ENCODE data around the gene RRAGC.
A peak's percentile ranks its signal among the peaks of the same experiment; 100 is the strongest.

RRAGC gene

GRCh38 chr1:38859561-38860453 lies at the start of gene RRAGC:
Gene RRAGC, minus strand, starts transcription at chr1:38859772. Its CDS starts 126 bp downstream, at chr1:38859646.
- DNase-seq, result peak; percentile 99

- DNase-seq, result no peak
Measured at GRCh38 chr1:38908821-38909220, 49.2 kb upstream of the RRAGC start.

- DNase-seq, result no peak
Measured at GRCh38 chr1:38905985-38906384, 46.4 kb upstream of the RRAGC start.

GRCh38 chr1:38899560-38899959 lies 40.0 kb upstream of the RRAGC start:
- DNase-seq, result no peak

- no peak for DNase-seq
Measured at GRCh38 chr1:38898653-38899230, 39.2 kb upstream of the RRAGC start.

GRCh38 chr1:38896169-38896568 lies 36.6 kb upstream of the RRAGC start:
- no peak for DNase-seq

- DNase-seq, result no peak
Measured at GRCh38 chr1:38892976-38893375, 33.4 kb upstream of the RRAGC start.

GRCh38 chr1:38891753-38892152 lies 32.2 kb upstream of the RRAGC start:
- no peak for DNase-seq

- no peak for DNase-seq
Measured at GRCh38 chr1:38889589-38889988, 30.0 kb upstream of the RRAGC start.

- DNase-seq, result no peak
Measured at GRCh38 chr1:38888423-38889333, 29.1 kb upstream of the RRAGC start.

GRCh38 chr1:38885092-38885491 lies 25.5 kb upstream of the RRAGC start:
- no peak for DNase-seq

GRCh38 chr1:38881487-38881886 lies 21.9 kb upstream of the RRAGC start, which contains the start of gene GJA9:
Gene GJA9, minus strand, starts transcription at chr1:38881587. Its CDS starts 5,489 bp downstream, at chr1:38876098.
- no peak for DNase-seq

GRCh38 chr1:38875811-38876210 lies 16.2 kb upstream of the RRAGC start:
- DNase-seq, result no peak

GRCh38 chr1:38873027-38873969 lies 13.7 kb upstream of the RRAGC start, which contains the start of gene MYCBP:
Gene MYCBP, minus strand, starts transcription at chr1:38873348. Its CDS starts 43 bp downstream, at chr1:38873305.
- peak; percentile 95 for DNase-seq

GRCh38 chr1:38872401-38873026 lies 12.9 kb upstream of the RRAGC start:
- DNase-seq, result no peak

- no peak for DNase-seq
Measured at GRCh38 chr1:38870996-38871395, 11.4 kb upstream of the RRAGC start.

GRCh38 chr1:38867208-38867607 lies 7.6 kb upstream of the RRAGC start:
- DNase-seq, result no peak

- no peak for DNase-seq
Measured at GRCh38 chr1:38865112-38865715, 5.6 kb upstream of the RRAGC start.

- no peak for DNase-seq
Measured at GRCh38 chr1:38860454-38860795, 853 bp upstream of the RRAGC start.

GRCh38 chr1:38858833-38859560 lies 575 bp downstream of the RRAGC start:
- DNase-seq, result peak; percentile 46
